BE2C (cell line): ENCODE measurements around the gene FRK.
"Not testable (repeated sequence)": the region's sequence is repeated elsewhere in the genome, so short reads cannot be mapped to it uniquely, and the experiment has no call there.

ENCODE experiments used
- DNase-seq: peaks from one replicate; pipeline ENCODE4 v3.0.0-alpha.2; 2020
- H3K27me3 ChIP-seq: fragments of 250-450 bp; sonication (Bioruptor Pico); 2 replicates; pipeline ENCODE4 v1.5.1; 2020; ENCODE audit warnings: mild to moderate bottlenecking
- H3K36me3 ChIP-seq: fragments of 250-450 bp; sonication (Bioruptor Pico); 2 replicates; pipeline ENCODE4 v1.5.1; 2020; ENCODE audit warnings: mild to moderate bottlenecking
- H3K4me1 ChIP-seq: fragments of 250-450 bp; sonication (Bioruptor Pico); 2 replicates; pipeline ENCODE4 v1.5.1; 2020
- H3K4me3 ChIP-seq: 2 replicates; pipeline ENCODE4 v1.5.1; 2011; ENCODE audit warnings: low read depth, low read length
- H3K9me3 ChIP-seq: fragments of 250-450 bp; sonication (Bioruptor Pico); 2 replicates; pipeline ENCODE4 v1.5.1; 2020
- CTCF ChIP-seq: IDR thresholded peaks from 2 replicates; pipeline ENCODE4 v1.5.1; 2012; ENCODE audit warnings: mild to moderate bottlenecking, low read depth, low read length

FRK gene

GRCh38 chr6:115896538-115897129 is 164.1 kb downstream of the FRK start:
- no peaks in the 10 kb centered on the region for H3K9me3 ChIP-seq
- H3K36me3 ChIP-seq = no peaks in the 10 kb centered on the region
- TF ChIP-seq CTCF = peak; percentile 90
- no peaks in the 10 kb centered on the region for H3K27me3 ChIP-seq
- H3K4me1 ChIP-seq = no peaks in the 10 kb centered on the region; the same call in 1 of the 2 replicates
- H3K4me3 ChIP-seq = no peak overlapping the region
- peak; percentile 35 for DNase-seq

GRCh38 chr6:115894426-115894992 is 166.2 kb downstream of the FRK start:
- no peaks in the 10 kb centered on the region for H3K27me3 ChIP-seq
- no peaks in the 10 kb centered on the region; the same call in 1 of the 2 replicates for H3K4me1 ChIP-seq
- no peaks in the 10 kb centered on the region for H3K9me3 ChIP-seq
- H3K36me3 ChIP-seq = no peaks in the 10 kb centered on the region
- TF ChIP-seq CTCF = no peak
- no peak overlapping the region for H3K4me3 ChIP-seq
- no peak for DNase-seq

GRCh38 chr6:115891750-115892149 is 168.9 kb downstream of the FRK start:
- H3K4me1 ChIP-seq = peaks cover 5% of the 10 kb centered on the region; the same call in 1 of the 2 replicates
- no peak for DNase-seq
- no peak overlapping the region for H3K4me3 ChIP-seq
- TF ChIP-seq CTCF = no peak
- H3K27me3 ChIP-seq = no peaks in the 10 kb centered on the region
- H3K36me3 ChIP-seq = no peaks in the 10 kb centered on the region
- no peaks in the 10 kb centered on the region for H3K9me3 ChIP-seq

GRCh38 chr6:115891111-115891669 is 169.5 kb downstream of the FRK start:
- H3K27me3 ChIP-seq = no peaks in the 10 kb centered on the region
- no peaks in the 10 kb centered on the region for H3K36me3 ChIP-seq
- no peak for DNase-seq
- H3K9me3 ChIP-seq = no peaks in the 10 kb centered on the region
- TF ChIP-seq CTCF = no peak
- H3K4me3 ChIP-seq = no peak overlapping the region
- H3K4me1 ChIP-seq = peaks cover 5% of the 10 kb centered on the region; the same call in 1 of the 2 replicates

- no peak for DNase-seq
- Histone ChIP-seq H3K9me3 (no peaks in the 10 kb centered on the region), H3K4me1 (peaks cover 5% of the 10 kb centered on the region; the same call in 1 of the 2 replicates), H3K27me3 (no peaks in the 10 kb centered on the region), H3K36me3 (no peaks in the 10 kb centered on the region), H3K4me3 (no peak overlapping the region)
- no peak for TF ChIP-seq CTCF
These were observed 170.5 kb downstream of the FRK start for GRCh38 chr6:115890238-115890637.

- H3K9me3 ChIP-seq, H3K4me3 ChIP-seq, H3K4me1 ChIP-seq, H3K36me3 ChIP-seq, DNase-seq, H3K27me3 ChIP-seq: not testable (repeated sequence)
These were observed 171.8 kb downstream of the FRK start for GRCh38 chr6:115888687-115889470.
